Activated CD4-positive, alpha-beta memory T cell treated with anti-CD3 and anti-CD28 coated beads, Interleukin-2, amount 10 ng/mL, durations not matched to agents 7 days and 5 days (primary cell): ENCODE measurements around the gene YBX2. TPM values are rescaled to one million over a fixed set of nuclear protein-coding genes. Genes with fewer than 3 reads are reported as not detected.
"Not testable (repeated sequence)": the region's sequence is repeated elsewhere in the genome, so short reads cannot be mapped to it uniquely, and the experiment has no call there.

ENCODE experiments used
- CTCF ChIA-PET: fragments of 350-600 bp; sonication (Branson Sonifier 250); formaldehyde crosslinking; loops from one replicate; lab custom pipeline; 2021; ENCODE audit warnings: antibody characterized with exemption, inconsistent platforms; lab: Charles Lee
- POLR2A ChIA-PET: fragments of 350-600 bp; sonication (Branson Sonifier 250); formaldehyde crosslinking; loops from one replicate; lab custom pipeline; 2021; ENCODE audit warnings: antibody characterized with exemption; lab: Charles Lee
- DNase-seq: peaks from one replicate; pipeline ENCODE4 v3.0.0-alpha.2; 2020
- H3K27ac Mint-ChIP-seq: one replicate; pipeline ENCODE4 v1.8.0; 2021; ENCODE audit warnings: mild to moderate bottlenecking, mixed read lengths
- H3K27me3 Mint-ChIP-seq: one replicate; pipeline ENCODE4 v1.8.0; 2021; ENCODE audit warnings: mixed read lengths
- H3K36me3 Mint-ChIP-seq: one replicate; pipeline ENCODE4 v1.8.0; 2021; ENCODE audit warnings: low read depth, mixed read lengths
- H3K4me1 Mint-ChIP-seq: one replicate; pipeline ENCODE4 v1.8.0; 2021; ENCODE audit warnings: mixed read lengths
- H3K4me3 Mint-ChIP-seq: one replicate; pipeline ENCODE4 v1.8.0; 2021; ENCODE audit warnings: mild to moderate bottlenecking, mixed read lengths
- H3K9me3 Mint-ChIP-seq: one replicate; pipeline ENCODE4 v1.8.0; 2021; ENCODE audit warnings: mixed read lengths
- total RNA-seq, 2 experiments: library from RNA; stranded (reverse); gene quantifications; one replicate each; pipeline ENCODE4 v1.2.3, GENCODE V29; 2021

The YBX2 gene
- total RNA-seq, 2 experiments from 2014 or later: 1.5 to 1.6 TPM

GRCh38 chr17:7246779-7247178 lies 47.7 kb downstream of the YBX2 start:
- no peaks in the 10 kb centered on the region for H3K27me3 Mint-ChIP-seq

GRCh38 chr17:7243838-7244237 lies 50.6 kb downstream of the YBX2 start:
- H3K9me3 Mint-ChIP-seq, CTCF ChIA-PET, H3K27me3 Mint-ChIP-seq, DNase-seq: not testable (repeated sequence)
- H3K4me3 Mint-ChIP-seq: peak overlapping the region; percentile 73
- peaks cover 65% of the 10 kb centered on the region for H3K36me3 Mint-ChIP-seq
- POLR2A ChIA-PET: interaction anchor here (6.4 to 9.1 kb wide), 2 partner anchors 7 to 23 kb away, joined by 74 to 100 read pairs; partner anchors contain the start of genes ACADVL, CTDNEP1, DLG4 and ELP5
- H3K27ac Mint-ChIP-seq: peak overlapping the region; percentile 72
- peaks cover 57% of the 10 kb centered on the region for H3K4me1 Mint-ChIP-seq

More at GRCh38 chr17:7246779-7247178, 47.7 kb downstream of the YBX2 start:
- Mint-ChIP-seq H3K27ac (peak overlapping the region; percentile 61), H3K36me3 (peaks cover 52% of the 10 kb centered on the region), H3K4me3 (no peak overlapping the region), H3K9me3 (no peaks in the 10 kb centered on the region), H3K4me1 (peaks cover 55% of the 10 kb centered on the region)
- no peak for DNase-seq
- CTCF ChIA-PET: no interaction called here
- POLR2A ChIA-PET: no interaction called here

GRCh38 chr17:7243453-7243729 lies 51.0 kb downstream of the YBX2 start:
- Mint-ChIP-seq H3K4me3 (peak overlapping the region; percentile 73), H3K27ac (peak overlapping the region; percentile 72), H3K36me3 (peaks cover 65% of the 10 kb centered on the region), H3K9me3 (no peaks in the 10 kb centered on the region), H3K27me3 (no peaks in the 10 kb centered on the region), H3K4me1 (peaks cover 52% of the 10 kb centered on the region)
- CTCF ChIA-PET: no interaction called here
- POLR2A ChIA-PET: interaction anchor here (2.4 to 9.1 kb wide), 4 partner anchors 7 to 443 kb away, joined by 12 to 100 read pairs (median 43); partner anchors contain the start of genes ACADVL, CTDNEP1, DLG4 and ELP5
- DNase-seq: no peak

- H3K36me3 Mint-ChIP-seq: peaks cover 65% of the 10 kb centered on the region
- POLR2A ChIA-PET: interaction anchor here (1.0 to 9.1 kb wide), 8 partner anchors 8 to 444 kb away, joined by 3 to 100 read pairs (median 12); partner anchors contain the start of genes ACADVL, CTDNEP1, DLG4 and DVL2
These were observed 51.6 kb downstream of the YBX2 start for GRCh38 chr17:7242717-7243452.

GRCh38 chr17:7241783-7242716 lies 52.4 kb downstream of the YBX2 start, which contains the start of gene GABARAP:
TSS of gene GABARAP (minus strand) at chr17:7242449. CDS start at chr17:7242330, 119 bp downstream.
- ChIA-PET POLR2A (interaction anchor here (0.6 to 9.1 kb wide), 11 partner anchors 8 to 445 kb away, joined by 3 to 100 read pairs (median 8); partner anchors contain the start of genes ACADVL, CTDNEP1, DLG4 and DVL2), CTCF (interaction anchor here (0.6 to 2.7 kb wide), 7 partner anchors 9 to 799 kb away, joined by 3 to 19 read pairs (median 4); partner anchors contain the start of genes ACADVL, CTDNEP1, DLG4 and FXR2)
- Mint-ChIP-seq H3K27ac (peak within 1 kb of the TSS; percentile 92), H3K27me3 (no peaks in the 10 kb centered on the region), H3K9me3 (no peaks in the 10 kb centered on the region), H3K4me3 (peak within 1 kb of the TSS; percentile 87), H3K36me3 (peaks cover 66% of the 10 kb centered on the region), H3K4me1 (peaks cover 54% of the 10 kb centered on the region)
- peak; percentile 95 for DNase-seq

More at GRCh38 chr17:7242717-7243452, 51.6 kb downstream of the YBX2 start:
- H3K27me3 Mint-ChIP-seq: no peaks in the 10 kb centered on the region
- H3K27ac Mint-ChIP-seq: peak overlapping the region; percentile 92
- H3K9me3 Mint-ChIP-seq: no peaks in the 10 kb centered on the region
- H3K4me1 Mint-ChIP-seq: peaks cover 52% of the 10 kb centered on the region
- CTCF ChIA-PET: interaction anchor here (0.6 to 2.6 kb wide), 4 partner anchors 8 to 800 kb away, joined by 3 to 19 read pairs (median 7); partner anchors contain the start of genes ACADVL, CTDNEP1 and DLG4
- peak overlapping the region; percentile 87 for H3K4me3 Mint-ChIP-seq
- DNase-seq: peak; percentile 93

- no peak for DNase-seq
- H3K4me3 Mint-ChIP-seq: peak overlapping the region; percentile 87
- ChIA-PET CTCF (interaction anchor here (0.9 to 2.7 kb wide), 5 partner anchors 8 to 374 kb away, joined by 3 to 19 read pairs (median 6); partner anchors contain the start of genes ACADVL, DLG4 and FXR2), POLR2A (interaction anchor here (0.6 to 9.1 kb wide), 8 partner anchors 9 to 446 kb away, joined by 3 to 100 read pairs (median 12); partner anchors contain the start of genes ACADVL, CTDNEP1, DLG4 and ELP5)
- no peaks in the 10 kb centered on the region for H3K9me3 Mint-ChIP-seq
- no peaks in the 10 kb centered on the region for H3K27me3 Mint-ChIP-seq
- peak overlapping the region; percentile 92 for H3K27ac Mint-ChIP-seq
- peaks cover 66% of the 10 kb centered on the region for H3K36me3 Mint-ChIP-seq
- peaks cover 55% of the 10 kb centered on the region for H3K4me1 Mint-ChIP-seq
These were observed 53.2 kb downstream of the YBX2 start for GRCh38 chr17:7241090-7241733.

- Mint-ChIP-seq H3K27me3 (no peaks in the 10 kb centered on the region), H3K4me1 (peaks cover 62% of the 10 kb centered on the region), H3K36me3 (peaks cover 69% of the 10 kb centered on the region), H3K9me3 (no peaks in the 10 kb centered on the region), H3K27ac (peak overlapping the region; percentile 92), H3K4me3 (peak overlapping the region; percentile 87)
- ChIA-PET CTCF (interaction anchor here (1.6 to 6.6 kb wide), 4 partner anchors 19 to 320 kb away, joined by 4 to 44 read pairs (median 12); partner anchors contain the start of genes ACADVL and DLG4), POLR2A (interaction anchor here (1.0 to 9.1 kb wide), 4 partner anchors 10 to 334 kb away, joined by 3 to 100 read pairs (median 38); partner anchors contain the start of genes ACADVL, CTDNEP1, DLG4 and ELP5)
- DNase-seq: no peak
These were observed 54.1 kb downstream of the YBX2 start for GRCh38 chr17:7240375-7240774.

- peak; percentile 98 for DNase-seq
- Mint-ChIP-seq H3K27ac (peak within 1 kb of the TSS; percentile 92), H3K27me3 (no peaks in the 10 kb centered on the region), H3K4me3 (peak within 1 kb of the TSS; percentile 87), H3K4me1 (peaks cover 71% of the 10 kb centered on the region), H3K9me3 (no peaks in the 10 kb centered on the region), H3K36me3 (peaks cover 74% of the 10 kb centered on the region)
- CTCF ChIA-PET: interaction anchor here (0.6 to 6.6 kb wide), 4 partner anchors 18 to 321 kb away, joined by 4 to 44 read pairs (median 5); partner anchors contain the start of genes ACADVL and DLG4
- POLR2A ChIA-PET: interaction anchor here (0.6 to 9.1 kb wide), 11 partner anchors 11 to 447 kb away, joined by 3 to 100 read pairs (median 6); partner anchors contain the start of genes ACADVL, ACAP1, CTDNEP1 and DLG4
These were observed 55.1 kb downstream of the YBX2 start, which contains the start of gene PHF23 for GRCh38 chr17:7239091-7240027. TSS of gene PHF23 (minus strand) at chr17:7239457. CDS start at chr17:7239279, 178 bp downstream.

GRCh38 chr17:7238420-7239090 lies 55.9 kb downstream of the YBX2 start:
- no peak for DNase-seq
- ChIA-PET POLR2A (interaction anchor here (1.0 to 9.1 kb wide), 8 partner anchors 12 to 448 kb away, joined by 4 to 100 read pairs (median 7); partner anchors contain the start of genes ACADVL, ACAP1, CTDNEP1 and DLG4), CTCF (interaction anchor here (0.6 to 6.6 kb wide), 3 partner anchors 18 to 482 kb away, joined by 3 to 44 read pairs (median 3); partner anchors contain the start of genes ACADVL and DLG4)
- Mint-ChIP-seq H3K27ac (peak overlapping the region; percentile 92), H3K36me3 (peaks cover 68% of the 10 kb centered on the region), H3K4me1 (peaks cover 71% of the 10 kb centered on the region), H3K4me3 (peak overlapping the region; percentile 87), H3K9me3 (no peaks in the 10 kb centered on the region), H3K27me3 (no peaks in the 10 kb centered on the region)
